HepG2 (cell line): ENCODE data around the gene CLEC5A. TPM values are rescaled to one million over a fixed set of nuclear protein-coding genes. Genes with fewer than 3 reads are reported as not detected.

Experiments used
- ATAC-seq: fragments of 200-7000 bp; cut with Tn5 transposase; 3 replicates; pipeline ENCODE4 v1.9.1; 2020; ENCODE audit warnings: mild to moderate bottlenecking, moderate library complexity
- BruUV-seq: library from RNA; stranded (reverse); fragments of 400-500 nt; replicated peaks from 2 replicates; lab custom pipeline; 2021; lab: Mats Ljungman, UMichigan
- CTCF ChIA-PET: fragments of 300-600 bp; formaldehyde crosslinking; extraction: SDS; loops from one replicate; lab custom pipeline; 2021; ENCODE audit warnings: low total read pairs, inconsistent platforms, low intra/inter-chr PET ratio; lab: Yijun Ruan, JAX
- POLR2A ChIA-PET: fragments of 350-600 bp; sonication (Branson Sonifier 250); formaldehyde crosslinking; loops from one replicate; lab custom pipeline; 2020; ENCODE audit warnings: antibody characterized with exemption, inconsistent platforms; lab: Yijun Ruan, JAX
- DNase-seq: peaks from one replicate; pipeline ENCODE4 v3.0.0-alpha.2; 2015; ENCODE audit warnings: low spot score
- FAIRE-seq: peaks from 3 replicates; lab custom pipeline; 2011; peaks lifted over from hg19 to GRCh38; lab: Jason Lieb, UNC
- H2AFZ ChIP-seq: one replicate; pipeline ENCODE4 v1.6.1; 2011; ENCODE audit warnings: low read length, inconsistent platforms
- H3K27ac ChIP-seq: fragments of 300-600 bp; 3 replicates; pipeline ENCODE4 v1.8.0; 2011; ENCODE audit warnings: mixed run types, mild to moderate bottlenecking, mixed read lengths, low read length, inconsistent platforms; ENCODE audit not compliant: insufficient read depth; ENCODE audit errors: extremely low read length
- H3K27me3 ChIP-seq, 2 experiments: fragments of 200-600 bp in 1 of 2; 2 replicates in 1 of 2; 3 replicates in 1 of 2; pipeline versions ENCODE4 v1.6.0 to v1.8.0; 2011; ENCODE audit warnings: low read length in 2 of 2, mild to moderate bottlenecking in 2 of 2, moderate library complexity in 2 of 2, inconsistent platforms in 1 of 2; ENCODE audit not compliant: insufficient read depth in 2 of 2, control insufficient read depth in 1 of 2
- H3K36me3 ChIP-seq, 2 experiments: fragments of 200-600 bp in 1 of 2; replicated peaks in 1 of 2; 2 replicates in 1 of 2; 3 replicates in 1 of 2; pipeline versions ENCODE4 v1.5.1 to v1.8.0; 2011; ENCODE audit warnings: low read length in 2 of 2, inconsistent platforms in 1 of 2; ENCODE audit not compliant: insufficient read depth in 2 of 2, control insufficient read depth in 1 of 2
- H3K4me1 ChIP-seq: 2 replicates; pipeline ENCODE4 v1.5.1; 2012; ENCODE audit warnings: low read length, inconsistent platforms; ENCODE audit not compliant: insufficient read depth
- H3K4me2 ChIP-seq: 2 replicates; pipeline ENCODE4 v1.6.0; 2011; ENCODE audit warnings: low read depth, low read length, inconsistent platforms
- H3K4me3 ChIP-seq, 3 experiments: fragments of 200-600 bp in 1 of 3; sonication (generic), shearing (Covaris generic) in 1 of 3; replicated peaks in 1 of 3; 2 replicates each; pipeline ENCODE4 v1.5.1; 2011 to 2016; ENCODE audit warnings: low read length in 3 of 3, inconsistent platforms in 2 of 3, low read depth in 2 of 3, mild to moderate bottlenecking in 2 of 3, control low read depth in 1 of 3, mixed read lengths in 1 of 3; ENCODE audit not compliant: insufficient read depth in 1 of 3
- H3K79me2 ChIP-seq: one replicate; pipeline ENCODE4 v1.6.1; 2011; ENCODE audit warnings: low read length, inconsistent platforms; ENCODE audit not compliant: insufficient read depth
- H3K9ac ChIP-seq: 2 replicates; pipeline ENCODE4 v1.6.0; 2011; ENCODE audit warnings: mild to moderate bottlenecking, low read depth, low read length, inconsistent platforms; ENCODE audit not compliant: insufficient read depth
- H3K9me3 ChIP-seq: 2 replicates; pipeline ENCODE4 v1.5.1; 2012; ENCODE audit warnings: mild to moderate bottlenecking, low read length
- H4K20me1 ChIP-seq: 2 replicates; pipeline ENCODE4 v1.6.0; 2011; ENCODE audit warnings: inconsistent platforms, mild to moderate bottlenecking, low read length, moderate library complexity; ENCODE audit not compliant: insufficient read depth
- MTA3 ChIP-seq: sonication (generic); formaldehyde crosslinking; IDR thresholded peaks from 2 replicates; pipeline ENCODE4 v1.4.0; 2020; ENCODE audit warnings: missing genetic modification reagents
- MZF1 ChIP-seq: sonication (generic); formaldehyde crosslinking; IDR thresholded peaks from 2 replicates; pipeline ENCODE4 v1.8.1; 2023; ENCODE audit warnings: mild to moderate bottlenecking, missing genetic modification reagents, borderline replicate concordance
- NBN ChIP-seq: fragments of 450-650 bp; conservative IDR thresholded peaks from 2 replicates; pipeline ENCODE4 v1.6.1; 2017
- ZBTB1 ChIP-seq: sonication (generic); formaldehyde crosslinking; IDR thresholded peaks from 2 replicates; pipeline ENCODE4 v1.4.0; 2020; ENCODE audit warnings: missing genetic modification reagents, borderline replicate concordance
- ZNF264 ChIP-seq: sonication (generic); formaldehyde crosslinking; IDR thresholded peaks from 2 replicates; pipeline ENCODE4 v1.4.0; 2020; ENCODE audit warnings: missing genetic modification reagents
- ZNF274 ChIP-seq: sonication (generic); formaldehyde crosslinking; IDR thresholded peaks from 2 replicates; pipeline ENCODE4 v1.5.1; 2020; ENCODE audit warnings: mild to moderate bottlenecking, missing genetic modification reagents
- ZNF878 ChIP-seq: sonication (generic); formaldehyde crosslinking; IDR thresholded peaks from 2 replicates; pipeline ENCODE4 v1.8.1; 2023; ENCODE audit warnings: mild to moderate bottlenecking, missing genetic modification reagents, moderate library complexity
- WGBS: methylation state at CpG from one replicate; pipeline ENCODE4 v1.1.6; 2017; ENCODE audit warnings: low lambda C conversion rate; 5-methylcytosine and 5-hydroxymethylcytosine counted together
- in situ Hi-C: cut with HindIII; loops from 2 replicates; pipeline ENCODE4 v1.10.0; 2017; ENCODE audit warnings: low pct_unique_long_range_greater_than_20kb; ENCODE audit not compliant: extremely low pct_ligation_motif_present
- intact Hi-C: fragments of 100-400 bp; cut with micrococcal nuclease; formaldehyde crosslinking; loops from one replicate; pipeline ENCODE4 v1.10.0; 2022; ENCODE audit not compliant: unreplicated experiment
- polyA plus RNA-seq, 8 experiments: library from polyadenylated mRNA; depleted of rRNA in 3 of 8; stranded (reverse) in 7 of 8; unstranded in 1 of 8; fragments of >200 nt; fragmentation: Illumina TruSeq in 4 of 8; extraction: Trizol in 4 of 8; gene quantifications; 2 replicates each; pipeline versions ENCODE4 v1.2.1 to v1.2.3, GENCODE V29; 2011 to 2016; ENCODE audit warnings: low read depth in 4 of 8, missing spikeins in 1 of 8, mixed read lengths in 1 of 8; ENCODE audit not compliant: insufficient read depth in 1 of 8
- total RNA-seq, 5 experiments: library from RNA; depleted of rRNA; stranded (reverse); fragments of >200 nt; fragmentation: Illumina TruSeq; extraction: Trizol; gene quantifications; 2 replicates each; pipeline ENCODE4 v1.2.3, GENCODE V29; 2016; ENCODE audit warnings: low read depth in 1 of 5
- TF ChIP-seq, protein P1 (sequence below): sonication (generic); formaldehyde crosslinking; IDR thresholded peaks from 2 replicates; pipeline ENCODE4 v1.8.1; 2023; ENCODE audit warnings: mild to moderate bottlenecking, missing genetic modification reagents
- TF ChIP-seq, protein P2 (sequence below): sonication (generic); formaldehyde crosslinking; conservative IDR thresholded peaks from 2 replicates; pipeline ENCODE4 v1.4.0; 2020; ENCODE audit warnings: missing genetic modification reagents
- TF ChIP-seq, protein P3 (sequence below): sonication (generic); formaldehyde crosslinking; IDR thresholded peaks from 2 replicates; pipeline ENCODE4 v1.5.1; 2020; ENCODE audit warnings: missing genetic modification reagents, mild to moderate bottlenecking, borderline replicate concordance
- TF ChIP-seq, protein P4 (sequence below): fragments of 450-650 bp; IDR thresholded peaks from 2 replicates; pipeline ENCODE4 v1.6.1; 2017; ENCODE audit warnings: mild to moderate bottlenecking
- TF ChIP-seq, protein P5 (sequence below): sonication (generic); formaldehyde crosslinking; IDR thresholded peaks from 2 replicates; pipeline ENCODE4 v1.5.0; 2020; ENCODE audit warnings: mild to moderate bottlenecking, missing genetic modification reagents
- TF ChIP-seq, protein P6 (sequence below): sonication (generic); formaldehyde crosslinking; IDR thresholded peaks from 2 replicates; pipeline ENCODE4 v1.5.0; 2020; ENCODE audit warnings: mild to moderate bottlenecking, missing genetic modification reagents, borderline replicate concordance

Gene CLEC5A
- total and polyA plus RNA-seq, 2 of the 13 experiments (the other 11 are each of a cell fraction or from before 2014, with no cell fraction given): not detected

DNA sequence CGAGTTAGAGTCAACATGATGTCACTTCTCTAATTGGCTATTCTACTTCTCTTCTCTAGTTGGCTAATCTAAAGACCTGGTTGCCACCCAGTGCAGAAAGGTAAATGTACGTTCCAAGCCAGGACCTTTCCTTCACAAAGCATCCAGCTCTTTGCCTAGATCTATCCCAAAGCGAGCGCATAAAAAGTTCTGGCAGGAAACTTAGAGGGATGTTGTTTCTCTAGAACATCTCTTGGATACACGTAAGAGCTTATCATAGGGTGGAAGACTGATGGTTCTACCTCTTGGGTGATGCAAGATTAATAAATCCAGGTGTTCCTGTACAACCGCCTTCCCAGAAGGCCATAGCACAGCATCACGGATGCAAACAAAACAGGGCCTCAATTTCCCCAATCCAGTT is 26.9 kb upstream of the CLEC5A start, which contains the start of gene TAS2R38:
TAS2R38 (minus strand) TSS at position 101 of the 400 bp plus-strand sequence; CDS start at position 17, 84 bp downstream.
- no peaks in the 10 kb centered on the region for H3K4me1 ChIP-seq
- no peaks in the 10 kb centered on the region for H3K79me2 ChIP-seq
- no peaks in the 10 kb centered on the region for H3K9me3 ChIP-seq
- no peak for ATAC-seq
- H3K27ac ChIP-seq: no peak within 1 kb of the TSS
- no peak within 1 kb of the TSS for H3K4me2 ChIP-seq
- FAIRE-seq: no peak
- no peak within 1 kb of the TSS for H2AFZ ChIP-seq
- no peak within 1 kb of the TSS for H3K4me3 ChIP-seq
- no peaks in the 10 kb centered on the region for H3K27me3 ChIP-seq
- in situ Hi-C loops (no loop called here), intact Hi-C loops (no loop called here)
- WGBS: 24% methylated on average over 7 of the region's 7 CpGs
- ChIA-PET POLR2A (no interaction called here), CTCF (no interaction called here)
- no peaks in the 10 kb centered on the region for H3K36me3 ChIP-seq
- BruUV-seq: no TSS peak
- H4K20me1 ChIP-seq: no peaks in the 10 kb centered on the region
- H3K9ac ChIP-seq: no peak within 1 kb of the TSS
- DNase-seq: no peak
- TF ChIP-seq MTA3 (CRISPR knock-in tag): no peak
- TF ChIP-seq ZNF264 (CRISPR knock-in tag): no peak
- TF ChIP-seq, protein P1, sequence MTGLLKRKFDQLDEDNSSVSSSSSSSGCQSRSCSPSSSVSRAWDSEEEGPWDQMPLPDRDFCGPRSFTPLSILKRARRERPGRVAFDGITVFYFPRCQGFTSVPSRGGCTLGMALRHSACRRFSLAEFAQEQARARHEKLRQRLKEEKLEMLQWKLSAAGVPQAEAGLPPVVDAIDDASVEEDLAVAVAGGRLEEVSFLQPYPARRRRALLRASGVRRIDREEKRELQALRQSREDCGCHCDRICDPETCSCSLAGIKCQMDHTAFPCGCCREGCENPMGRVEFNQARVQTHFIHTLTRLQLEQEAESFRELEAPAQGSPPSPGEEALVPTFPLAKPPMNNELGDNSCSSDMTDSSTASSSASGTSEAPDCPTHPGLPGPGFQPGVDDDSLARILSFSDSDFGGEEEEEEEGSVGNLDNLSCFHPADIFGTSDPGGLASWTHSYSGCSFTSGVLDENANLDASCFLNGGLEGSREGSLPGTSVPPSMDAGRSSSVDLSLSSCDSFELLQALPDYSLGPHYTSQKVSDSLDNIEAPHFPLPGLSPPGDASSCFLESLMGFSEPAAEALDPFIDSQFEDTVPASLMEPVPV (CRISPR knock-in tag): no peak
- TF ChIP-seq, protein P2, sequence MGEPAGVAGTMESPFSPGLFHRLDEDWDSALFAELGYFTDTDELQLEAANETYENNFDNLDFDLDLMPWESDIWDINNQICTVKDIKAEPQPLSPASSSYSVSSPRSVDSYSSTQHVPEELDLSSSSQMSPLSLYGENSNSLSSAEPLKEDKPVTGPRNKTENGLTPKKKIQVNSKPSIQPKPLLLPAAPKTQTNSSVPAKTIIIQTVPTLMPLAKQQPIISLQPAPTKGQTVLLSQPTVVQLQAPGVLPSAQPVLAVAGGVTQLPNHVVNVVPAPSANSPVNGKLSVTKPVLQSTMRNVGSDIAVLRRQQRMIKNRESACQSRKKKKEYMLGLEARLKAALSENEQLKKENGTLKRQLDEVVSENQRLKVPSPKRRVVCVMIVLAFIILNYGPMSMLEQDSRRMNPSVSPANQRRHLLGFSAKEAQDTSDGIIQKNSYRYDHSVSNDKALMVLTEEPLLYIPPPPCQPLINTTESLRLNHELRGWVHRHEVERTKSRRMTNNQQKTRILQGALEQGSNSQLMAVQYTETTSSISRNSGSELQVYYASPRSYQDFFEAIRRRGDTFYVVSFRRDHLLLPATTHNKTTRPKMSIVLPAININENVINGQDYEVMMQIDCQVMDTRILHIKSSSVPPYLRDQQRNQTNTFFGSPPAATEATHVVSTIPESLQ (CRISPR knock-in tag): no peak
- TF ChIP-seq ZNF878 (CRISPR knock-in tag): no peak
- TF ChIP-seq ZNF274 (CRISPR knock-in tag): no peak
- TF ChIP-seq MZF1 (CRISPR knock-in tag): no peak
- TF ChIP-seq, protein P3, sequence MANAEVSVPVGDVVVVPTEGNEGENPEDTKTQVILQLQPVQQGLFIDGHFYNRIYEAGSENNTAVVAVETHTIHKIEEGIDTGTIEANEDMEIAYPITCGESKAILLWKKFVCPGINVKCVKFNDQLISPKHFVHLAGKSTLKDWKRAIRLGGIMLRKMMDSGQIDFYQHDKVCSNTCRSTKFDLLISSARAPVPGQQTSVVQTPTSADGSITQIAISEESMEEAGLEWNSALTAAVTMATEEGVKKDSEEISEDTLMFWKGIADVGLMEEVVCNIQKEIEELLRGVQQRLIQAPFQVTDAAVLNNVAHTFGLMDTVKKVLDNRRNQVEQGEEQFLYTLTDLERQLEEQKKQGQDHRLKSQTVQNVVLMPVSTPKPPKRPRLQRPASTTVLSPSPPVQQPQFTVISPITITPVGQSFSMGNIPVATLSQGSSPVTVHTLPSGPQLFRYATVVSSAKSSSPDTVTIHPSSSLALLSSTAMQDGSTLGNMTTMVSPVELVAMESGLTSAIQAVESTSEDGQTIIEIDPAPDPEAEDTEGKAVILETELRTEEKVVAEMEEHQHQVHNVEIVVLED: no peak
- TF ChIP-seq, protein P4, sequence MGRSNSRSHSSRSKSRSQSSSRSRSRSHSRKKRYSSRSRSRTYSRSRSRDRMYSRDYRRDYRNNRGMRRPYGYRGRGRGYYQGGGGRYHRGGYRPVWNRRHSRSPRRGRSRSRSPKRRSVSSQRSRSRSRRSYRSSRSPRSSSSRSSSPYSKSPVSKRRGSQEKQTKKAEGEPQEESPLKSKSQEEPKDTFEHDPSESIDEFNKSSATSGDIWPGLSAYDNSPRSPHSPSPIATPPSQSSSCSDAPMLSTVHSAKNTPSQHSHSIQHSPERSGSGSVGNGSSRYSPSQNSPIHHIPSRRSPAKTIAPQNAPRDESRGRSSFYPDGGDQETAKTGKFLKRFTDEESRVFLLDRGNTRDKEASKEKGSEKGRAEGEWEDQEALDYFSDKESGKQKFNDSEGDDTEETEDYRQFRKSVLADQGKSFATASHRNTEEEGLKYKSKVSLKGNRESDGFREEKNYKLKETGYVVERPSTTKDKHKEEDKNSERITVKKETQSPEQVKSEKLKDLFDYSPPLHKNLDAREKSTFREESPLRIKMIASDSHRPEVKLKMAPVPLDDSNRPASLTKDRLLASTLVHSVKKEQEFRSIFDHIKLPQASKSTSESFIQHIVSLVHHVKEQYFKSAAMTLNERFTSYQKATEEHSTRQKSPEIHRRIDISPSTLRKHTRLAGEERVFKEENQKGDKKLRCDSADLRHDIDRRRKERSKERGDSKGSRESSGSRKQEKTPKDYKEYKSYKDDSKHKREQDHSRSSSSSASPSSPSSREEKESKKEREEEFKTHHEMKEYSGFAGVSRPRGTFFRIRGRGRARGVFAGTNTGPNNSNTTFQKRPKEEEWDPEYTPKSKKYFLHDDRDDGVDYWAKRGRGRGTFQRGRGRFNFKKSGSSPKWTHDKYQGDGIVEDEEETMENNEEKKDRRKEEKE: no peak
- TF ChIP-seq ZBTB1 (CRISPR knock-in tag): no peak
- TF ChIP-seq, protein P5, sequence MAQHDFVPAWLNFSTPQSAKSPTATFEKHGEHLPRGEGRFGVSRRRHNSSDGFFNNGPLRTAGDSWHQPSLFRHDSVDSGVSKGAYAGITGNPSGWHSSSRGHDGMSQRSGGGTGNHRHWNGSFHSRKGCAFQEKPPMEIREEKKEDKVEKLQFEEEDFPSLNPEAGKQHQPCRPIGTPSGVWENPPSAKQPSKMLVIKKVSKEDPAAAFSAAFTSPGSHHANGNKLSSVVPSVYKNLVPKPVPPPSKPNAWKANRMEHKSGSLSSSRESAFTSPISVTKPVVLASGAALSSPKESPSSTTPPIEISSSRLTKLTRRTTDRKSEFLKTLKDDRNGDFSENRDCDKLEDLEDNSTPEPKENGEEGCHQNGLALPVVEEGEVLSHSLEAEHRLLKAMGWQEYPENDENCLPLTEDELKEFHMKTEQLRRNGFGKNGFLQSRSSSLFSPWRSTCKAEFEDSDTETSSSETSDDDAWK (CRISPR knock-in tag): no peak
- TF ChIP-seq, protein P6, sequence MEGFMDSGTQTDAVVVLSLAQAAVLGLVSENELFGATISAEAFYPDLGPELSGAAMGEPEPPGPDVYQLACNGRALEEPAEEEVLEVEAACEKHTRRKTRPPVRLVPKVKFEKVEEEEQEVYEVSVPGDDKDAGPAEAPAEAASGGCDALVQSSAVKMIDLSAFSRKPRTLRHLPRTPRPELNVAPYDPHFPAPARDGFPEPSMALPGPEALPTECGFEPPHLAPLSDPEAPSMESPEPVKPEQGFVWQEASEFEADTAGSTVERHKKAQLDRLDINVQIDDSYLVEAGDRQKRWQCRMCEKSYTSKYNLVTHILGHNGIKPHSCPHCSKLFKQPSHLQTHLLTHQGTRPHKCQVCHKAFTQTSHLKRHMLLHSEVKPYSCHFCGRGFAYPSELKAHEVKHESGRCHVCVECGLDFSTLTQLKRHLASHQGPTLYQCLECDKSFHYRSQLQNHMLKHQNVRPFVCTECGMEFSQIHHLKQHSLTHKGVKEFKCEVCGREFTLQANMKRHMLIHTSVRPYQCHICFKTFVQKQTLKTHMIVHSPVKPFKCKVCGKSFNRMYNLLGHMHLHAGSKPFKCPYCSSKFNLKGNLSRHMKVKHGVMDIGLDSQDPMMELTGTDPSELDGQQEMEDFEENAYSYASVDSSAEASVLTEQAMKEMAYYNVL (CRISPR knock-in tag): no peak
- TF ChIP-seq NBN: no peak
